HG02623 (cell line): ENCODE measurements around the gene CKMT1B.
"Not testable (repeated sequence)": the region's sequence is repeated elsewhere in the genome, so short reads cannot be mapped to it uniquely, and the experiment has no call there.

Source experiments
- ATAC-seq: cut with Tn5 transposase; IDR thresholded peaks from one replicate; pipeline ENCODE4 v1.9.1; 2021; ENCODE audit warnings: moderate library complexity; ENCODE audit not compliant: unreplicated experiment

CKMT1B gene

GRCh38 chr15:43626937-43627336 lies 33.1 kb downstream of the CKMT1B start:
- ATAC-seq, result not testable (repeated sequence)

- not testable (repeated sequence) for ATAC-seq
Observed at GRCh38 chr15:43638464-43639204, 44.8 kb downstream of the CKMT1B start.
